T-helper 2 cell treated with Interferon-gamma antibody and Interleukin-4, amounts not matched to agents 100 ng/mL and 5 ng/mL, for 36 hours (primary cell): ENCODE results near the gene CDC42SE2. TPM values are rescaled to one million over a fixed set of nuclear protein-coding genes. Genes with fewer than 3 reads are reported as not detected.

Experiments
- intact Hi-C: fragments of 100-400 bp; cut with micrococcal nuclease; formaldehyde crosslinking; loops from one replicate; pipeline ENCODE4 v1.15.1; 2023
- total RNA-seq: library from RNA; stranded (reverse); gene quantifications from 2 replicates; pipeline ENCODE4 v1.2.3, GENCODE V29; 2022

The CDC42SE2 gene
- total RNA-seq, 1 donor from 2014 or later = 152 TPM

- intact Hi-C loops = loop anchor here (1.0 to 5.0 kb wide), 6 partner anchors 23 to 1310 kb away; partner anchors contain the start of genes CDC42SE2, HINT1 and LYRM7
These were observed 153.5 kb downstream of the CDC42SE2 start for GRCh38 chr5:131417240-131417869.

GRCh38 chr5:131418846-131419245, 155.0 kb downstream of the CDC42SE2 start:
- intact Hi-C loops = loop anchor here (5.0 kb wide), 1 partner anchor 1312 kb away; no protein-coding TSS in a partner anchor

GRCh38 chr5:131419877-131420276, 156.0 kb downstream of the CDC42SE2 start:
- intact Hi-C loops = loop anchor here (5.0 kb wide), 2 partner anchors 587 to 1313 kb away; no protein-coding TSS in a partner anchor

GRCh38 chr5:131423056-131423455, 159.2 kb downstream of the CDC42SE2 start:
- intact Hi-C loops = loop anchor here (5.0 kb wide), 1 partner anchor 584 kb away; no protein-coding TSS in a partner anchor

DNA sequence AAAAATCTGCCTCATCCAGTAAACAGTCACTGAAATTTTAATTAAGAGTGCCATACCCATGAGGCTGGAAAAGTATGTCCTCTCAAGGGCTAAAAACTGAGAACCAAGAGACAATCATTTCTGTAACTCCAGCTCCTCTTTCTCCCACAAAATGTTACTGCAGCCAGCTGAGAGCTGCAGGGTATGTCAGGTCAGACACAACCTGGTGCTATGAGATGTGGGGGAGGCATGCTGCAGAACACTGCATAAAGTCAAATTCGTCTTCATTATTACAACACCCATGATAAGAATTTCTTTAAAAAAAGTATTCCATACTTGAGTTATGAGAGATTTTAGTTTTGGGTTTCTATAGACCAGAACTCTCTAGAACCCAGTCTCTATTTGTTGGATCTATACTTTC, 162.2 kb downstream of the CDC42SE2 start:
- intact Hi-C loops = no loop called here

- intact Hi-C loops = no loop called here
These were observed 166.9 kb downstream of the CDC42SE2 start for GRCh38 chr5:131430794-131431193.

- intact Hi-C loops = no loop called here
These were observed 167.9 kb downstream of the CDC42SE2 start for GRCh38 chr5:131431794-131432193.

DNA sequence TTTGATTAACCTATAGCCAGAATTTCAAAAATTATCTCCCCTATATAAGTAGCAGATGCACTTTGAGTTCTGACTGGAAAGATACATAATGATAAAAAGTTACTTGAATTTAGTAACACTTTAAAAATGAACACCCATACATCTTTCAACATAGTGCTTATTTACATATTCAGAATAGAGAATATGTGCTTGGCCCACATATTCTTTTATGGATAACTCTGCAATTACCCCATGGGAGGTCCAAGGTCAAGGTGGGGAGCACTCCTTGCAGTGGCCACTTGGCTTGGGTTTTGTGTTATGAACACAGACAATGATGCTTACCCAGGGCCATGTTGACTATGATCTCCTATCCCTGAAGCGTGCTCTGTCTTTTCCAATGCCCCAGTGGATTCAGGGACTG, 169.3 kb downstream of the CDC42SE2 start:
- intact Hi-C loops = no loop called here

DNA sequence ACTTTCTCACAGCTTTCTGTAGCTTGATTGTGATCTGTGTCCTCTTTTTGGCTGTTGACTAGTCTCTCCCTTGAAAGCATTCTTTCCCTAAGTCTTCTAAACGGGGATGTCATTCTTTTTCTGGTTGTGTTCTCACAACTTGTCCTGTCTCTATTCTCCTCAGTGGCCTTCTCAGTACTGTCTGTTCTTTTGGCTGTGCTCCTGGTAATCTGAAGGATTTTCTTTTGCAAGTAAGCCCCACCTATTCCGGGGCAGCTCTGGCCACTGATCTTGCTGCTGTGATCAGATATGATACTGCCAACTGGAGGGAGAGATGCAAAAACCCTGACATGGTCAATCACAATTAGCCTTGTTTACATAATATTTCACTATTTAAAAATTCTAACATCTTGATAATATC, 172.2 kb downstream of the CDC42SE2 start:
- intact Hi-C loops = no loop called here

DNA sequence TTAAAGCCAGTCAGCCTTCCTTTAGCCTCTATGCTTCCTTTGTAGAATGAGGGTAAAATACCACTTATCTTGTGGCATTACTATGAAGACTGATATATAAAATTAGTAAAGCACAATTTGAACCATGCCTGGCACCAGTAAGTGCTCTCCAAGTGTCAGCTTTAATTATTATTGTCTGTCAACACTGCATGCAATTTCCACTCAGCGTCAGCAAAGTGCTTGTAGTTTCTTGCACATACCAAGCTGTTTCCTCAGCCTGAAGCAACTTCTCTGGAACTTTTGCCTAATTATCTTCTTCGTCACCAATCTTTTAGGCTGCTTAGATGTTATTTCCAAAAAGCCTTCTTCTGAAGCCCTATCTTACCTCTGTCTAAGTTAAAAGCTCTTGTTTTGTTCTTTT, 177.3 kb downstream of the CDC42SE2 start:
- intact Hi-C loops = no loop called here

Other genes starting within 250 kb of the CDC42SE2 start
- 321 and 328 TPM in 2 replicates for gene HINT1, start 98.8 kb upstream of the CDC42SE2 start, total RNA-seq
- gene LYRM7, start 93.1 kb upstream of the CDC42SE2 start, total RNA-seq = 11.3 and 12.7 TPM in 2 replicates